Stimulated activated CD8-positive, alpha-beta memory T cell treated with anti-CD3 and anti-CD28 coated beads, Interleukin-12 subunit alpha, Interleukin-12 subunit beta, amount 100 ng/mL, for 4 hours (primary cell): ENCODE measurements around the gene HMCN1.
"Not testable (repeated sequence)": the region's sequence is repeated elsewhere in the genome, so short reads cannot be mapped to it uniquely, and the experiment has no call there.

Experiments used
- DNase-seq: peaks from one replicate; pipeline ENCODE4 v3.0.0-alpha.2; 2020; ENCODE audit warnings: low read depth

The HMCN1 gene

GRCh38 chr1:186154651-186155050 lies 420.5 kb downstream of the HMCN1 start:
- DNase-seq: no peak

- DNase-seq: no peak
Observed at GRCh38 chr1:186155594-186155993, 421.4 kb downstream of the HMCN1 start.

GRCh38 chr1:186162895-186163294 lies 428.7 kb downstream of the HMCN1 start:
- DNase-seq: not testable (repeated sequence)

- no peak for DNase-seq
Observed at GRCh38 chr1:186164773-186165172, 430.6 kb downstream of the HMCN1 start.

DNA sequence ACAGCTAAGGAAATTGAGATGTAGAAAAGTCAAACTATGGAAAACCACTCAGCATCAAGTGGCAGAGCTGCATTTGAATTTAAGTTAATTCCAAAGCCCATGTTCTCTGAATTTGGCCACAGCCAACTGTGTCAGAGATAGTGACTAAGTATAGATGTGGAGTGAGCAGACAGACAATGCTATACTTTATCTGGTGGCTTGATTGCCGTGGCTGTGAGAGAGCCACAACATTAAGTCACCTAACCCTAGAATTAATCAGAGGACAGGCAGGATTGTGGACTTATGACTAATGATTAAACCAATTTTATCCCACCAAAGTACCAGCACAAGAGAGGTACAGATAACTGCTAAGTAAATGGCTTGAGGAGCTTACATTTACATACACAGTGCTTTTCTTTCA lies 431.1 kb downstream of the HMCN1 start:
- no peak for DNase-seq

DNA sequence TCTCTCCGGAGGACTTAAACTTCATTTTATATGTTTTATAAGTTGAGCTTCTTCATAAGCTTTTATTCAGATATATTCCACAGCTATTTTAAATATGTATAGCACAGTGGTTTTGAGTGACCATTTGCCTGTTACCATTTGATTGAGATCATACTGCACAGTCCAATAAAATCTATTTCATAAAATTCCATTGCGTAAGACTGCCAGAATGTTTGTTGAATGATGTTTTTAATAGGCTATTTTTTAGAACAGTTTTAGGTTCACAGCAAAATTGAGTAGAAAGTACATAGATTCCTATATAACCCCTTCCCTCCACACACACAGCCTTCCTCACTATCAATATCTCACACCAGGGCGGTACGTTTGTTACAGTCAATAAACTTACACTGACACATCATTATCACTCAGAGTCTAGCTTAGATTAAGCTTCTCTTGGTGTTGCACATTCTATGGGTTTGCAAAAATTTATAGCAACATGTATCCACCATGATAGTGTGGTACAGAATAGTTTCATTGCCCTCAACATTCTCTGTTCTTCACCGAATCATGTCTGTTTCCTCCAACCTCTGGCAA lies 433.0 kb downstream of the HMCN1 start:
- DNase-seq: no peak

- DNase-seq: no peak
Observed at GRCh38 chr1:186175588-186175987, 441.4 kb downstream of the HMCN1 start.

GRCh38 chr1:186178426-186179043 lies 444.3 kb downstream of the HMCN1 start:
- DNase-seq: no peak

DNA sequence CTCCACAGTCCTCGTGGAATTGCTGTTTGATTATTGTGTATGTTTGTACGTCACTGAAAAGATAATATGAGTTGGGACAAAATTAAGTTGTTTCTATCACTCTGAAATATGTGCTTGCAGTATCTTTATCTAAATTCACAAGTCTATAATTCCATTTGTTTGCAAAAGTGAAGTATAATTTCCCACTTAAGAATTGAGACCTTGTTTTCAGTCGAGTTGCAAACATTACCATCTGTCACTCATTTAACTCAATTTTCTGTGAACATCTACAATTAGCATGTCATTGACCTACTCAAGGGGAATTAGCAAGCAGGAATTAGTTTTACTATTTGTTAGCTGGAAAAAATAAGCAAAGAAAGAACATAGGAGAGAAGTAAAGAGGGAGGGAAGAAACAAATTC lies 445.0 kb downstream of the HMCN1 start:
- DNase-seq: no peak

- DNase-seq: no peak
Observed at GRCh38 chr1:186183219-186183618, 449.0 kb downstream of the HMCN1 start.

DNA sequence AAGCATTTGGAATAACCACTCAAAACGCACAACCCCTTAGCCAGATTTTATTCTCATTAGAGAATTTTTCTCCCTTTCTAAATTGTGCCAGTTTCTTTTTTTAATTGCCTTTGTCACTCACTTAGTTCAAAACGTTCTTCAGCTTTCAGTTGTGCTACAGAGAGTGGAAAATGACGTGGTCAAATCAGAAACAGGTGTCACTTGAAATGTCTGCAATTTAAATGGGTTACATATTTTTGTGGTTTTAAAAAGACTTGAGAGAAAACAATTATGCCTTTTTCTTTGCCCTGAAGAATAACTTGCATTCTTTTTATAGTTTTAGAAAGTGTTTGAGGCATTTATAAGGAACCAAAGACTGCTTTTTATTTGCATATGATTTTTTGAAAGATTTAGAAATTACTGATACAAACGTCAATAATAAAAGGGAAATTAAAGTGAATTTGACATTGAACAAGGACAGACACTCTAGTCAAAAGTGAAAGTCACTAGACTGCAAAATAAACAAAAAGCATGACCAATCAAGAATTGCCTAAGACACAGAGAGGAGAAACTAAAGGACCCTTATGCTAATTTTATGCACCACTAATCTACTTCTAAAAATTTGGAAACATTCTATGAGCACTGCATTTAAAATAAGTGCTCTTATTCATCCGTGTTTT lies 449.9 kb downstream of the HMCN1 start:
- no peak for DNase-seq

GRCh38 chr1:186186251-186186650 lies 452.1 kb downstream of the HMCN1 start:
- not testable (repeated sequence) for DNase-seq

DNA sequence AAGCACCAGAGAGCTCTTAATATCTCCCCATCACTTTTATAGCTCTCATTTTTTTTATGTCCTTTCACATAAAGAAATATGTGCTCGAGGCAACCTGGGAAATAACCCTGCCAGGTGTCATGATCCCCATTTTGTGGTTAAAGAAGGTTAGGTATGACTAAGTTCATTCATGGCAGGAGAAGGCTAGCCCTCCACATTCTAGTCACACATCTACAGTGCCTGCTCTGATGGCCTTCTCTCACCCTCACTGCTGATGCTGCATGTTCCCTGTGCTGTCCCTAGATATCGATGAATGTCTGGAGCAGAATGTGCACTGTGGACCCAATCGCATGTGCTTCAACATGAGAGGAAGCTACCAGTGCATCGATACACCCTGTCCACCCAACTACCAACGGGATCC lies 453.4 kb downstream of the HMCN1 start:
- no peak for DNase-seq

DNA sequence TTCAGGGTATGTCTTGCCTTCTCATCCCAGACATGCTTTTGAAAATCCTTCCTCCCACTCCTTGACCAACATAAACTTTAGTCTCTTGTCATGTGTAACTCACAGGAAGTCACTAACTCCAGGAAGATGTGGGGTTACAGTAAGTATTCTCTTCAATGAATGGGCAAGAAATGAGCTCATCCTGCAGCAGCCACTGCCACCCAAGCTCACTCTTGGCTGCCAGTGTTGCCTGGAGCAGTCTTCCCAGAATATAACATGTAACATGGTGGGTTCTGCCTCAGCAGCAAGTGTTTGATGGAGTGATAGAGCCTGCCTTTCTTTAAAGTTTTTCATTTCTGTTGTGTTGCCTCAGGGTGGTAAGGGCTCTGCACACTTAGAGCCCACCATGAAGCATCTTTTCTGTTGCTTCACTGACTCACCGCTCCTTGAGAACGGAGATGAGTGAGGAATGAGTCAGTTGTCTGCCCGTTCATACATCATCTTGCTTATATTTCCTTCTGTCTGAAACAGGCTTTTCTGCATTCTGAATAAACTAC lies 453.9 kb downstream of the HMCN1 start:
- no peak for DNase-seq

DNA sequence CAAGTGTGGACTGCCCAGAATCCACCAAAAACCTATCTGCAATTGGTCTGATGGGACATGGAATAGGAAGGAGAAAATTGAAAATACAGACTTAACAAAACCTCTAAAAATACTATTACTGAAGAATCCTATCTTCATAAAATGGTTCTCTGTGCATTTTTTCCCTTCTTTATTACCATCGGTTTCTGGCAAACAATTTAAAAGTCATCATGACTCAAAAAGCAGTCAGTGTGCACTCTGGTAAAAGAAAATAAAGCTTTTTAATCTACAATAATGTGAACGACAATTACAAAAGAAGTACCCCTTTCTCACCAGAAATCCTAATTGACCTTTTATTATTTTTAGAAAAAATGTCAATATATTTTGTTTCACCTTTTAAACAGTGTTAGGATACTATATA lies 454.5 kb downstream of the HMCN1 start:
- no peak for DNase-seq

GRCh38 chr1:186189156-186189555 lies 455.0 kb downstream of the HMCN1 start:
- DNase-seq: no peak

DNA sequence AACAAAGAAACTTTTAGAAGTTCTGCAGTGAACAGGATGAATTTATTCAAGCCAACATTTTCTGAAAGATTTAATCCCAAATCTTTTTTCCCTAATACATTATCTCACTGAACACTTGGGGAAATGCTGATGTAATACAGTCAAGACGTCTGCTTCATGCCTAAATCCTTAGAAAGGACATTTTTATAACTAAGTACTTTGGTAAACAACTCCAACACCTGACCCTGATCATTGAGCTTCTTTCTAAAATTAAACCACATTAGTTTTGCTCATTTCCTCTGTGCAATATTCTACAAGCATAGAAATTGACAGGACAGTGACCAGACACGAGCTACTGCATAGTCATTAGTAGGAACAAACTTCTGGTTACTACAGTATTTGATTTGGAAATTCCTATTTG lies 457.3 kb downstream of the HMCN1 start:
- DNase-seq: no peak

- no peak for DNase-seq
Observed at GRCh38 chr1:186193224-186193623, 459.0 kb downstream of the HMCN1 start.

GRCh38 chr1:186194107-186194756 lies 460.0 kb downstream of the HMCN1 start:
- DNase-seq: no peak

- no peak for DNase-seq
Observed at GRCh38 chr1:186195377-186195931, 461.3 kb downstream of the HMCN1 start.

DNA sequence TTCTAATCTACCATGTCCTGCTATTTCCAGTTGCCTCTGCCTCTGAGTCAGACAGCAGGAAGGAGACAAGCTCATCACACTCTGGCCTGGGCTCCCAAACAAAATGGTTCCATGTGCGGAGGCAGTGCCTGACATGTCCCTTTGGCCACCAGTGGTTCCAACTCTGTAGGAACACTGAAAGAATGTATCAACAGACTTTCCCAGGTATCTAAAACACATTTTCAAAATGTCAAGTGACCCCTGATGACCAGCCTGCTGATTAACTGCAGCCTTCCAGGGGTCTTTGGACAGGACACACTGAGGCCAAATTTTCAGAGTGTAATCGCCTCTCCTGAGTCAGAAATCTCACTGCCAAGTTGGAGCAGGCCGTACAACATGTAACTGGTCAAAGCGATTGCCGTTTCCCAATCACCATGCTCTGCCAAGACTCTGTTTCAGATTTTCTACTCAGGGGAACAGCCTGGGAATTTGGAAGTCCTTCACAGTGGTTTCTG lies 468.1 kb downstream of the HMCN1 start:
- DNase-seq: no peak

DNA sequence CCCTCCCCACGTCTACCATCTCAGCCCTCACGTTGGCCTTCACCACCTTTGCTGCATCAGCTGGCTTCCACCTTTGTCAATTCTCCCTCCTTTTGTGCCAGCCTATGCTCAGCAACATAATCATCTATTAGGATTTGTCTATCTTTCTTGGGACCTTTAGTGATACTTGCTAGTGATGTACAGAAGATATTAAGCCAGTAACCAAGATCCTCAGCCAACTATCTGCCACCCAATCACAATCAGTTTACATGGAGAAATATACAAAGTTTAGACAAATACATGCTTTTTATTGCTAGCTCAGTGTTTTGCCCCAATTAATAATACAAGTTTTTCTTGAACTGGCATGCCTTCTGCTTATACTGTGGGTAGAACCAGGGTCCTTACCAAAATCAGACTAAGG lies 468.6 kb downstream of the HMCN1 start:
- DNase-seq: no peak
